NCI-H2196 (cell line): Measurements from ENCODE around the gene PARP1.

Source experiments
- DNase-seq: peaks from one replicate; lab custom pipeline; 2025; ENCODE audit not compliant: unreplicated experiment; lab: John Stamatoyannopoulos, UW

PARP1 gene

DNA sequence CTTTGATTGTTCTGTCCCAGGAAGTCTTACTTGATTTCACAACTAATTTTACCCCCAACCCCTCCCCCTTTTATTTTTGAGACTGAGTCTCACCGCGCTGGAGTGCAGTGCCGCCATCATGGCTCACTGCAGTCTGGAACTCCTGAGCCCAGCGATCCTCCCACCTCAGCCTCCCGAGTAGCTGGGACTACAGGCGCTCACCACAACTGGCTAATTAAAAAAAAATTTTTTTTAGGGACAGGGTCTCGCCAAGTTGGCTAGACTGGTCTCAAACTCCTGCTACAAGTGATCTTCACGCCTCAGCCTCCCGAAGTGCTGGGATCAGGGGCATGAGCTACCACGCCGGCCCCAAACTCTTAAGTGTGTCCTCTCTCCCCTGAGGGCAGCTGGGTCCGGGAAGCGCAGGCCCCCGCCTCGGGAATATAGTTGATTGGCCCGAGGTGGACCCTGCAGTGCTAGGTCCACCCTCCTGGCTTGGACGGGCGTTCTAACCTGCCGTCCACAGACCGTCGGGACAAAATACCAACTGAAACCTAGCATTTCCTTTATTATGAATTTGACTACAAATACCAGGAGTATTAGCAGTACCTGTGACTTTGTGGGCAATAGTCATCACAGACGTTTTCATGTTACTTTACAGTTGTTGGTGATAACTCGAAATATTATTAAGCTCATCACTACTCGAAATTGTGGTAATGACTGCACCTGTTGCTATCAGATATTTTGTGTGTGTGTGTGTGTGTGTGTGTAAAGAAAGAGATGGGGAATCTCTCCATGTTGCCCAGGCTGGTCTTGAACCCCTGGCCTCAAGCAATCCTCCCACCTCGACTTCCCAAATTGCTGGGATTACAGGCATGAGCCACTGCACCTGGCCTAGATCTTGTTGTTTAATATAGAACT lies 642 bp upstream of the PARP1 start:
- no peak for DNase-seq

DNA sequence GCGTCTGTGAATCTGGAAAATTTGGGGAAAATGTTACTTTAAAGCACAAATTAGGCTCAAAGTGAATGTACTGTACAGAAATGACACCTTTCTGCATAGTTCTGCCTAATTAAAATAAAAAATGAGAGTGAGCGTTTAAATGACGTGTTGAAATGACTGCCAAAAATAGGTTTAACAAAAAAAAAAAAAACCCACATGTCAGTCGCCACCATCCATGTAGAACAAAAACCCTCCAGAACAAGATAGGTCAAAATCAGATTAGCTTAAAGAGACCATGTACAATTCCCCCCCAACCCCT lies 745 bp downstream of the PARP1 start:
- DNase-seq = no peak

DNA sequence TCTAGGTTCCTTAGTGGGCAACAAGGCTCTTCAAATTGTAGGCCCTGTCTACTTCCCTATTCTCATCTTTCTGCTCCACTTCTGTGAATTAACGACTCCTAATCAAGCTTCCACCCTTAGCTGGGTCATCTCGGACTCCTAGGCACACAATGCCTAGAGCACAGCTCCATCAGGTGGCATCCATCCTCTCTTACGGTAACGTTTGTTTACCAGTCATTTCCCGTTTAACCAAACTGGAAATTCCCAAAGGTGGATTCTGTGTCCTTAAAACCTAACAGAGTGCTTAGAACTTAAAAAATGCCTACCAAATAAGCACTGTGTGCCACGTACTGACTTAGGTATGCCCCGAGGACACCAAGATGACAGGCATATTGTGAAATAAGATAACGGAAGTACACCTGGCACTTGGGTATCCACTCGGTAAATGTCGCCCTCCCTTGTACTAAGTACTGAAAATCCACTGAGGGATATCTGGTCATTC lies 1.5 kb downstream of the PARP1 start:
- DNase-seq = no peak

DNA sequence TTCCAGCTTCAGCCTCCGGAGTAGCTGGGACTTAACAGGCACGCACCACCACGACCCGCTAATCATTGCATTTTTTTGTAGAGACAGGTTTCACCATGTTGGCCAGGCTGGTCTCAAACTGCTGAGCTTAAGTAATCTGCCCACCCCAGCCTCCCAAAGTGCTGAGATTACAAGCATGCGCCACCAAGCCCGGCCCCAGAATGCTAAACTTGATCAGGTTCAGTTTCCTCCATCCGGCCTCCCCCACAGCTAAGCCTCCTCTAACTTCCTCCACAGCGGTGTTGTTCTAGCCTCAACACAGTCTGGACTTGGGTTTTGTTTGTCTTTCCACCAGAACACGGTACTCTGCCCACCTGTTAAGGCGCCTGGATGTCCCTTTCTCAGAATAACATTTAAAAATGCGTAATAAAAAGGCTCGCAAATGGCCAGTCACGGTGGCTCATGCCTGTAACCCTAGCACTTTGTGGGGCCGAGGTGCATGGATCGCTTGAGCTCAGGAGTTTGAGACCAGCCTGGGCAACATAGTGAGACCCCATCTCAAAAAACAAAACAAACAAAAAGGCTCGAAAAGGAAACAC lies 2.4 kb downstream of the PARP1 start:
- DNase-seq = no peak

DNA sequence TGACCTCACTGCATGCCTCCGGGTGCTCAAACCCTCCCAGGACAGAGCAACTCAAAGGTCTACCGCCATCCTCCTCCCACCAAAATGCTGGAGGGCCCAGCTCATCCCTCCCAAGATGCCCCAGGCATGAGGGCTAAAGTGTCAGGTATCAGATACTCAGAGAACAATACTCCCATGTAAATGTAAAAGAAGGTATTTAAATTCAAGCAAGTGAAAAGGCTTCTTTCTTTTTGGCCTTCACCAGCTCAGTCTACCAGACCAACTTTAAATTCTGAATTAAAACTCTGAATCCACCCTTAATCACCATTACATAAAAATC lies 3.0 kb downstream of the PARP1 start:
- DNase-seq = no peak

DNA sequence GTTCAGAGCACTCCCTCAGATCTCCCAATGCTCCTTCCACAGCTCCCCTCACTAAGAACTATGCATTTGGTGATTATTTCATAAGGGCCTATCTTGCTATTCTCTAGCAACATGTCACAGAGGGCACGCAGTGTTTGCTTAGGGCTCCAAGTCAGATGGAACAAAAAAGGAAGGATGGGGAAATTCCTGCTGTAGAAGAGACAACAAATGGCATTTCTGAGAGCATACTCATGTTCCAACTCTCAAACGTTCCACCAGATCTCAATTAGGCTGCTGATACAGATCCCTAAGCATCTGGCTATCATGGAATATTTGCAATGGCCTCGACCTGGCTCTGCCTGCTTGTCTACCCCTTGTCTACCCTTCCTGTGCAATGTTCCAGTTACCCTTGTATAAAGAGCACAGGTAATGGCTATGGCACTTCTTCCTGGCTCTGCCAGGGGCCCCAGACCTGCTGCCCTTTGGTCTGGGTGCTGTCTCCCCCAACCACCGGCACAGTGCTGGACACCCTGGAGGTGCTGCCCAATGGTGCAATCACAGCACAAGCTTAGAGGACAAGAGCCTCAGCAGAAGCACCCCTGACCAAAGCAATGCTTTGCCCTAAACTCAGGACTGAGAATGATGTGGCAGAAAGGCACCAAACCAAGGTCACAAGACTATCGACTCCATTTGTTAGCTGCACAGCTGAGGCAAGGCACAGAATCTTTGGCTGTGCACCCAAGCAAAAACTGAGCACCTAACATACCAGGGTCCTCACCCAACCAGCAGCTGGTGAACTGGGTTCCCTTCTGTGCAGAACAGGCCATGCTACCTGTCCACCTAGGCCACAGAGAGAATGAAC lies 3.6 kb downstream of the PARP1 start:
- no peak for DNase-seq

DNA sequence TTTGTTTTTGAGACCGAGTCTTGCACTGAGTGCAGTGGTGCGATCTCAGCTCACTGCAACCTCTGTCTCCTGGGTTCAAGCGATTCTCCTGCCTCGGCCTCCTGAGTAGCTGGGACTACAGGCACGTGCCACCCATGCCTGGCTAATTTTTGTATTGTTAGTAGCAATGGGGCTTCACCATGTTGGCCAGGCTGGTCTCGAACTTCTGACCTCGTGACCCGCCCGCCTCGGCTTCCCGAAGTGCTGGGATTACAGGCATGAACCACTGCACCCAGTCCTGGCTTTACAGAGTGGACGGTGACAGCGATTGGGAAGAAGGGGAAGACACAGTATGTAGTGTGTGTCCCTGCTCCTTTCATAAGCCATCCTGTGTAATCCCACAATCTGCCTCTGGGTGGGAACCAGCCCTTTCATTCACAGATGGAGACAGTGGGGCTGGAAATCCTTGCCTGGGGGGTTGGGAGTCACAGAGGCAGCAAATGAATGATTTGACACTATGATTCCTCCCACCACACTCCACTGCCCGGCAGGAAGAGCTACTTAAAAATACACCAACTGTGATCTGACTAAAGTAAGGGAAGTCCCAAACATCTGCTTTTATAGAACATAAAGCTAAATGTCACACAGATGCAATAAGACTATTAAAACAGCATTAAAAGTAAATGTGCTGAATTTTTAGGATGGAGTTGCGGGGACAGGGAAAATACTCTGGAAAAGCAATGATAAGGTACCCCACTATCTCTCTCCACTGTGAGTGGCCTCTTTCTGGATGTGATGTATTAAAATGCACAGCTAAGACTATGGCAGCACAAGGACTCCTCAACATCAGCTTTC lies 4.5 kb downstream of the PARP1 start:
- DNase-seq = peak; percentile 6

DNA sequence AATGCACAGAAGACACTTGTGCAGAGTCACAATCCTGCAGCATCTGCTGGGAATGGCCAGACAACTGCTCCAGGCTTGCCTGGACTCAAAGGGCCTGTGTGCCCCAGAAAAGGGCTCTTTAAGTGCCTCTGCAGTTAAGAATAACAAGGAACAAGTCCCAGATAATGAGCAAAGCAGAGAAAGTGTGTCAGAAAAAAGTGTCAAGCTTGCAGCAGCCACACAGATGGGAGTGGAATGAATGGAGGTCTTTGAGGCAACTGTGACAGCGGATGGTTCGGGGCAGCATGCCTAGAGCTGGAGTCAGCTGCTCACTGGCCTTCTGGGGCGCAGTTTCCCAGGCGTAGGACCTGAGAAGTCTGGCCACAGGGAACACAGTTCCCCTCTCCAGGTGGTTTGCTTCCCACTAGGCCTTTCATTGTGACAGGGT lies 5.1 kb downstream of the PARP1 start:
- no peak for DNase-seq

DNA sequence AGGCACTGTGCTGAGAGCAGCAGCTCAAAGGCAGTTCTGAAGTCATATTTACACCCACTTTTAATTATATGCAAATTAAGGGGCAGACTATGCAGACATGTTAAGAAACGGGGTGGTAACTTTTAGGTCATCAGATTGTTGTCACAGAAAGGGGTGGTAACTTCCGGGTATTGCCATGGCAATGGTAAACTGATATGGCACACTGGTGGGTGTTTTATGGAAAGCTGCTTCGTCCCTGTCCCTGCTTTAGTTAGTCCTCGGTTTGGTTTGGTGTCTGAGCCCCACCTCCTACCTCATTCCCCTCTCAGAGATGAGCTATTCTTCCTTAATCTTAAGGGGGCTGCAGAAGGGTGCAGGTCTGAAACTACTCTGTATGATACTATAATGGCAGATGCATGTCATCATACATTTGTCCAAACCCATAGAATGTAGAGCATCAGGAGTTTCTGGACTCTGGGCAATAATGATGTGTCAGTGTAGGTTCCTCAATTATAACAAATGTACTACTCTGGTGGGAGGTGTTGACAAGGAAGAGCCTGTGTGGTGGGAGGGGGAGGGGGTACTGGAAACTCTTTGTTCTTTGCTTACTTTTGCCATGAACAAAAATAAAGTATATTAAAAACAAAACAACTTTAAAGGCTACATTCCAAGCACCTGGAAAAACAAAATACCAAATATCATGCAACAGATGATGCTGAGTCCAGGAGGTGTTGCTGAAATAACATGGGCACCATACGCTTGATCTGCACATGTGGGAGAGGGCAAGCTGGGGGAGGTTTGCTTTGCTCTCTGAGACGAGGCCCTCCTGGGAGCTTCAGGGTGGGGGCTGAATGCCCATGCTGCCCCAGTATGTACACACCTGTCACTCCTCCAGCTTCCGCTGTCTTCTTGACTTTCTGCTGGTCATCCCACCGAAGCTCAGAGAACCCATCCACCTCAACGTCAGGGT lies 6.3 kb downstream of the PARP1 start:
- DNase-seq = no peak

DNA sequence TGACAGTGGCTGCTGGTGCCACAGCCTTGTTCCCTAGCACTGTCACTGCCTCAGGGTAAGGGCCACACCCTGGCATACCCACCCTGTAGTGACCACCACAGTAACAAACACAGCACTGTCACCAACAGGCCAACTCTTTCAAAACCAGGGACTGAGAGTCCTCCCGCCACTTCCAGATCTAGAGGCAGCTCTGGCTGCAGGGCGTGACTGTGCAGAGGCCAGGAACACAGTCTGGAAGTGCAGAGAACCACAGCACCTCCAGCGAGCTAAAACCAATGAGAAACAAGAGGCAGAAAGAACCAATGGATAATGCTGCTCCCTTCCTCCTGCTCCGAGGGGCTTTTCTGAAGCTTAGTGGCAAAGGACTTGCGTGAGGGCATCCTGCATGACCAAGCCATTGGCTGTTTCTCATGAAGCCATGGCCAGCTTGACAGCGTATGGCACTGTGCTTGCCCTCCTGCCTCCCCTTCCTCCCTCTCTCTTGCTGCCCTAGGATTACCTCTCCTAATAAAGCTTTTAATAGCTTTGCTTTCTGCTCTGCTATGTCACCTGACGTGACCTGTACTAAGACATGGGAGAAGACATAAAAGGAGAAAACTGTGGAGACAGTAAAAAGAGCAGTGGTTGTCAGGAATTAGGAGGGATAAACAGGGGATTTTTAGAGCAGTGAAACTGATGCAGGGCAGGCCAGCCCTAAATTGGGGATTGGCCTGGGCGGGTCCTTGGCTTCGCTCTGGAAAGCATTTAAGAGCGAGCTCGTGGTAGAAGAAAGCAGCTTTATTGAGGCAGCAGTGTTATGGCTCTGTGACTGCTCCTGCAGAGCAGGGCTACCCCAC lies 7.2 kb downstream of the PARP1 start:
- no peak for DNase-seq

DNA sequence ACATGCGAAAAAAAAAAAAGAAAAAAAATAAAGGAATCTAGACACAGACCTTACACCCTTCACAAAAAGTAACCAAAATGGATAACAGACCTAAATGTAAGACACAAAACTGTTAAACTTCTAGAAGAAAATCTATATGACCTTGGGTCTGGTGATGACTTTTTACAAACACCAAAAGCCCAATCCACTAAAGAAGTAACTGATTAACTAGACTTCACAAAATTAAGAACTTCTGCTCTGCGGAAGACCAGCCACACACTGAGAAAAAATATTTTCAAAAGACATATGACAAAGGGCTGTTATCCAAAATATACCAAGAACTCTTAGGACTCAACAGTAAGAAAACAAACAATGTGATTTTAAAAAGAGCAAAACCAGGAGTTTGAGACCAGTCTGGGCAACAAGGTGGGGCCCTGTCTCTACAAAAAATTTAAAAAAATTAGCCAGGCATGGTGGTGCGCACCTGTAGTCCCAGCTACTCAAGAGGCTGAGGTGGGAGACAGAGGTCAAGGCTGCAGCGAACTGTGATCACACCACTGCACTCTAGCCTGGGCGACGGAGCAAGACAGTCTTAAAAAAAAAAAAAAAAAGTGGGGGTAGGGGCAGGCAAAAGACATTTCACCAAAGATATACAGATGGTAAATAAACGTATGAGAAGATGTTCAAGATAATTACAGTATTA lies 9.8 kb downstream of the PARP1 start:
- DNase-seq = no peak

DNA sequence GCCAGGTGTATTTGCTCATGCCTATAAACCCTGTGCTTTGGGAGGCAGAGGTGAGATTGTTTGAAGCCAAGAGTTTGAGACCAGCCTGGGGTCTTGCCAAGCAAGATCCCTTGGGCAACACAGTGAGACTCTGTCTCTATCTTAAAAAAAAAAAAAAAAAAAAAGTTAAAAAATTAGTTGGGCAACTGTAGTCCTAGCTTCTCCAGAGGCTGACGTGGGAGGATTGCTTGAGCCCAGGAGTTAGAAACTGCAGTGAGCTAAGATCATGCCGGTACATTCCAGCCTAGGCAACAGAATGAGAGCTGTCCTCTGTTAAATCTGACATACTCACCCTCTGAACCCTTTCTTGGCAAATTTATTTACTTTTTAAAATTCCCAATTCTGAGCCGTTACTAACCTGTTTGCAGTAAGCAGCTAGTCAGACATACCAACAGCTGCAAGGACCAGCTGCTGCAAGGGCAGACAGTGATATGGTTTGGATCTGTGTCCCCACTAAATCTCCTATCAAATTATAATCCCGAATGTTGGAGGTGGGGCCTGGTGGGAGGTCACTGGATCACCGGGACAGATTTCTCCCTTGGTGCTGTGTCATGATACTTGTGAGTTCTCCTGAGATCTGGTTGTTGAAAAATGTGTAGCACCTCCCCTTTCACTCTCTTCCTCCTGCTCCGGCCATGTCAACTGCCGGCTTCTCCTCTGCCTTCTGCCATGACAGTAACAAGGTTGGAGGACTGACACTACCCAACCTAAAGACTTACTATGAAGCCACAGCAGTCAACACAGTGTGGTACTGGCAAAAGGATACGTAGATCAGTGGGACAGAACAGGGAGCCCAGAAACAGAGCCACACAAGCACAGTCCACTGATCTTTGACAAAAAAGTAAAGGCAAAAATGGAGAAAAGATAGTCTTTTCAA lies 10.6 kb downstream of the PARP1 start:
- no peak for DNase-seq

DNA sequence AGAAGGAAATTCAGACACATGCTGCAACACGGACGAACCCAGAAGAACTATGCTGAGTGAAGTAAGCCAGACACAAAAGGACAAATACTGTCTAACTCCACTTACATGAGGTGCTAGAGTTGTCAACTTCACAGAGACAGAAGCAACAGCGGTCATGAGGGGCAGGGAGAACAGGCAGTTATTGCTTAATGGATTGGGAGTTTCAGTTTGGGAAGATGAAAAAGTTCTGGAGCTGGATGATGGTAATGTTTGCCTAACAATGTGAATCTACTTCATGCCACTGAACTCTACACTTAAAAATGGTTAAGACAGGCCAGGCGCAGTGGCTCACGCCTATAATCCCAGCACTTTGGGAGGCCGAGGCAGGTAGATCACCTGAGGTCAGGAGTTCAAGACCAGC lies 12.1 kb downstream of the PARP1 start:
- DNase-seq = no peak

DNA sequence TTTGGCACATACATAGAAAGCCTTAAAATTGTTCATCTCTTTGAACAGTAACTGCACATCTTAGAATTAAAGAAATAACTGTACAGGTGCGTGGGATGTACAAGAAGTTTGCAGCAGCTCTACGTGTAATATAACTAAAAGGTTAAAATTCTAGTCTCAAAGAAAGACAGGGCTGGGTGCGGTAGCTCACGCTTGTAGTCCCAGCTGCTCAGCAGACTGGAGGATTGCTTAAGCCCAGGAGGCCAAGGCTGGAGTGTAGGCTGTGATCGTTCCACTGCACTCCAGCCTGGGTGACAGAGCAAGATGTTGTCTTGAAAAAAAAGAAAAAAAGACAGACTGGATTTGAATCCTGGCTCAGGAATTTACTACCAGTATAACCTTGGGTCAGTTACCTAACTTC lies 13.4 kb downstream of the PARP1 start:
- no peak for DNase-seq

DNA sequence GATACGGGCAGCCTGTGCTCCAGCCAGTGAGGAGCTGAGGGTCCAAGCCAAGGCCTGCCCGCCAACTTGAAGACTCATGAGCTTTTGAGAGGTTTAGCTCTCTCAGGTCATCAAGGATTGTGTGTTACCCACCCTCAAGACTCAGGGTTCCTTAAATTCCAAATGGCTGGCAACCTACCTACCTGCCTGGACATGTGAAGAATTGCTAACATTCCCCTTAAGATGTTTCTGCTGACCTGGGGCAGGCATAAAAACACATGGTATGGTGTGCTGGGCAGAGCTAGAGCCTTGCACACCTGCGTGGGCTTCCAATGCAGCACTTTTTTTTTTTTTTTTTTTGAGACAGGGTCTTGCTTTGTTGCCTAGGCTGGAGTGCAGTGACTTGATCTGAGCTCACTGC lies 17.2 kb downstream of the PARP1 start:
- DNase-seq = no peak

DNA sequence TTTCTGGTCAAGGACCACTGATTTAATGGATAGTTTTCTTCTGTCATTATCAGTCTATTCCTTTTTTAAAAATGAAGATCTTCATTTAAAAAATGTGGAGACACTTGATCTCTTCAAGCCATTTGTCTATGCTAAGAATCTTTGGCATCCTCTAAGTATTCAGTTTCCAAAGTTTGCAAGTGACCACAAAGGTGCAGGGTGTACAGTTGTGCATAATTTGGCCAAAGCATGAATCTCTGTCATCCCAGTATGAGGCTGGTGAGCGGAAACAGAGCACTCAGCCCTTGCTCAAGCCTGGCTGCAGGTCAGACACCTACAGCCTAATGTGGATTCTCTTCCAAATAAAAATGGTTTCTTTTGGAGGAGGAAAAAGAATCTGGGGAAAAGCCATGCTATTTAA lies 19.8 kb downstream of the PARP1 start:
- DNase-seq = no peak

DNA sequence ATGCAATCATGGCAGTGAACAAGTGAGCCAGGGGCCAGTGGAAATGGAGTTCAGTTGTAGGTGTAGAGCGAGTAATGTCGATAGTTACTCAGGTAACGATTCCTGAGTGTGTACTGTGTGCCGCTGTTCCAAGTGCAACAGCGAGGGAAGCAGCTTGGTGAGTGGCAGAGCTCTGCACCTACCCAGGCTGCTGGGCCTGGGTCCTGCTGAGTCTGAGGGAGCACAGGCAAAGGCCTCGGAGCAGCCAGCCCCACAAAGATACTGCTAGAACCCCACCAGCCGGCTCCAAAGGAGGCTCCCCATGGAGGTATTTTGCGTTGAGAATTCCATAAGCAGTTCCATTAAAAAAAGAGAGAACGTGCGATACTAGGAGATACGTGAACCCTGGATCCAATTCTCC lies 23.2 kb downstream of the PARP1 start:
- no peak for DNase-seq

DNA sequence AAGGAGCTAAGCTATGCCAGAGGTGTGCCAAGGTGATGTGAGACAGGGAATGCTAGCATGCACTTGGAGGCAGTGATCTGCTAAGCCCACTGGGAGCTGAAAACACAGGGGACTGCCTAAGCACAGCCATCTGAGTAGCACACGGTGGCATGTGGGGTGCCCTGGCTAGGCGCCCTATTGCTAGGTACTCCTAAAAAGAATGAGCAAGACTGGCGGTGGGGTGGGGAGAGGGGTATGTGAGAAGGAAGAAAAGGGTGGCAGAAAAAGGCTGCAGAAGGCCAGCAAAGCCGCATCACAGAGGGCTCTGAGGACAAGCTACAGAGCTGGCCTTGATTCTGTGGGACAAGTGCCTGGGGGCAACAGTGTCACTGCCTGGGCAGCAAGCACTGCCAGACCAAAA lies 23.9 kb downstream of the PARP1 start:
- no peak for DNase-seq
